VCaP (cell line): ENCODE data around the gene SMURF1.
A peak's percentile ranks its signal among the peaks of the same experiment; 100 is the strongest.
"Not testable (repeated sequence)": the region's sequence is repeated elsewhere in the genome, so short reads cannot be mapped to it uniquely, and the experiment has no call there.

ENCODE experiments used
- H3K27ac ChIP-seq: fragments of 450-650 bp; 2 replicates; pipeline ENCODE4 v1.5.1; 2017
- TF ChIP-seq, protein P1 (sequence below): fragments of 450-650 bp; conservative IDR thresholded peaks from 2 replicates; pipeline ENCODE4 v1.5.1; 2017; ENCODE audit warnings: mild to moderate bottlenecking, moderate library complexity

SMURF1 gene

GRCh38 chr7:99165816-99166215 lies 21.9 kb upstream of the SMURF1 start:
- TF ChIP-seq, protein P1, sequence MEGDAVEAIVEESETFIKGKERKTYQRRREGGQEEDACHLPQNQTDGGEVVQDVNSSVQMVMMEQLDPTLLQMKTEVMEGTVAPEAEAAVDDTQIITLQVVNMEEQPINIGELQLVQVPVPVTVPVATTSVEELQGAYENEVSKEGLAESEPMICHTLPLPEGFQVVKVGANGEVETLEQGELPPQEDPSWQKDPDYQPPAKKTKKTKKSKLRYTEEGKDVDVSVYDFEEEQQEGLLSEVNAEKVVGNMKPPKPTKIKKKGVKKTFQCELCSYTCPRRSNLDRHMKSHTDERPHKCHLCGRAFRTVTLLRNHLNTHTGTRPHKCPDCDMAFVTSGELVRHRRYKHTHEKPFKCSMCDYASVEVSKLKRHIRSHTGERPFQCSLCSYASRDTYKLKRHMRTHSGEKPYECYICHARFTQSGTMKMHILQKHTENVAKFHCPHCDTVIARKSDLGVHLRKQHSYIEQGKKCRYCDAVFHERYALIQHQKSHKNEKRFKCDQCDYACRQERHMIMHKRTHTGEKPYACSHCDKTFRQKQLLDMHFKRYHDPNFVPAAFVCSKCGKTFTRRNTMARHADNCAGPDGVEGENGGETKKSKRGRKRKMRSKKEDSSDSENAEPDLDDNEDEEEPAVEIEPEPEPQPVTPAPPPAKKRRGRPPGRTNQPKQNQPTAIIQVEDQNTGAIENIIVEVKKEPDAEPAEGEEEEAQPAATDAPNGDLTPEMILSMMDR = no peak
- no peak overlapping the region for H3K27ac ChIP-seq

GRCh38 chr7:99163669-99164068 lies 19.8 kb upstream of the SMURF1 start:
- not testable (repeated sequence) for H3K27ac ChIP-seq

GRCh38 chr7:99156649-99157048 lies 12.7 kb upstream of the SMURF1 start:
- TF ChIP-seq, protein P1 = no peak
- H3K27ac ChIP-seq = no peak overlapping the region

- no peak overlapping the region for H3K27ac ChIP-seq
- TF ChIP-seq, protein P1 = no peak
These were observed 11.3 kb upstream of the SMURF1 start for GRCh38 chr7:99155211-99155610.

GRCh38 chr7:99146979-99147378 lies 3.1 kb upstream of the SMURF1 start:
- no peak overlapping the region for H3K27ac ChIP-seq
- TF ChIP-seq, protein P1 = no peak

DNA sequence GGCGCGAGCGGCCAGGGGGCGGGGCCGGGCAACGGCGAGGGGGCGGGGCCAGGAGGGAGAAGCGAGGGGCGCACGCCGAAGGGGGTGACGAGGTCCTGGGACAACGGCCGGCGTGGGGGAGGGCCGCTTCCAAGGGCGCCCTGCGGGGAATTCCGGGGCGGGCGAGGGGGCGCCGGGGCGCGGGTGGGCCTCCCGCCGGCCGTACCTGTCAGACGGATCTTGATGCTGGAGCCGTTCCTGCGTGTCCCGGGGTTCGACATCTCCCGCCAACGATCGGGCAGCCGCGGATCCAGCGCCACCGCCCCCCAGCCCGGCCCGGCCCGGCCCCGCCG lies 421 bp downstream of the SMURF1 start:
- TF ChIP-seq, protein P1 = no peak
- H3K27ac ChIP-seq = peak overlapping the region; percentile 92

DNA sequence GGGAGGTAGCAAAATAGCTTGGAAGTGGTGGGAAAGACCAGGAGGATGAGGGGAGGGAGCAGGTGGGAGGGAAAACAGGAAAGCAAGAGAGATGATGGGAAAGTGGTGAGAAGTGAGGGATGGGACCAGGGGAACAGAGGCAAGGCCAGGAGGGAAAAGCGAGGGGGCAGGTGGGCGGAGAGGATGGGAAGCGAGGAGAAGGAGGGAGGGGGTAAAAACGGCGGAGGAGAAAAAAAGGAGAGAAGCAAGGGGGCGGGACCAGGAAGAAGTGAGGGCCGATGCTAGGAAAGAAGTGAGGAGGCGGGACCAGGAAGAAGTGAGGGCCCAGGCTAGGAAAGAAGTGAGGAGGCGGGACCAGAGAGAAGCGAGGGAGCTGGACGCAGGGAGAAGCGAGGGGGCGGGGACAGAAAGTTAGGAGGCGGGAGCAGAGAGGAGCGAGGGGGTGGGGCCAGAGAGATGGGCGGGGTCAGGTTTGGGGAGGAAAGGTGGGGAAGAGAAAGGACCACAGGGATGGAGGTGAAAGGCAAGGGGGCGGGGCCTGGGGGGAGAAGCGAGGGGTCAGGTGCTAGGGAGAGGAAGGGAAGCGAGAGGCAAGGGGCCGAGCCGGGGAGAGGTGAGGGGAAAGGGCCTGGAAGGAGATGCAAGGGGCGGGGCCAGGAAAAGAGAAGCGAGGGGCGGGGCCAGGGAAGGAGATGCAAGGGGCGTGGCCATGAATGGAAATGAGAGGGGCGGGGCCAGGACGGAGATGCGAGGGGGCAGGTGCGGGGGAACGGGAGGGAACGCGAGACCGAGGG lies 984 bp downstream of the SMURF1 start:
- TF ChIP-seq, protein P1 = no peak
- H3K27ac ChIP-seq = peak overlapping the region; percentile 92
